Retinal pigment epithelial cell (primary cell): ENCODE results near the gene GAS7.
A peak's percentile ranks its signal among the peaks of the same experiment; 100 is the strongest.

Source experiments
- DNase-seq: peaks from one replicate; pipeline ENCODE4 v3.0.0-alpha.2; 2010; ENCODE audit warnings: low read depth
- H3K4me3 ChIP-seq: 2 replicates; pipeline ENCODE4 v1.5.1; 2011; ENCODE audit warnings: mild to moderate bottlenecking, low read length, control low read depth, moderate library complexity
- TF ChIP-seq, protein P1 (sequence below): conservative IDR thresholded peaks from 2 replicates; pipeline ENCODE4 v1.5.1; 2011; ENCODE audit warnings: low read depth, low read length, control low read depth, inconsistent platforms

Gene GAS7

DNA sequence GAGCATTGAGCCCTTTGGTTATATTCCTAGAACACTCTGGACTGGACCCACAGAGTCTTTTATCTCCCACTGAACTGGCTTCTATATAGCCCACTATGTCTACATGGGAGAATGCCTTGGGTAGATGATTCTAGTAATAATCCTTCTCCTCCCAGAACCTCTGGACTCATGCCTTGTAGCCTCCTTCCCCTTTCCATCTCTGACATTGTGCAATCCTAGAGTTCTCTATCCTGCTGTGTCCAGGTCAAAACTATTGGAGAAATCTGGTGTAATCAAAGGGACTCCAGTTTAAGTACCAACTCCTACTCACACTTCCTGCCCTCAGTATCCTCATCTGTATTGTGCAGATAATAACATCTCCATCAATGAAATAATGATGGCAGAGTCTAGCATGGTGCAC is 302.5 kb downstream of the GAS7 start:
- H3K4me3 ChIP-seq = no peak overlapping the region
- no peak for DNase-seq
- TF ChIP-seq, protein P1, sequence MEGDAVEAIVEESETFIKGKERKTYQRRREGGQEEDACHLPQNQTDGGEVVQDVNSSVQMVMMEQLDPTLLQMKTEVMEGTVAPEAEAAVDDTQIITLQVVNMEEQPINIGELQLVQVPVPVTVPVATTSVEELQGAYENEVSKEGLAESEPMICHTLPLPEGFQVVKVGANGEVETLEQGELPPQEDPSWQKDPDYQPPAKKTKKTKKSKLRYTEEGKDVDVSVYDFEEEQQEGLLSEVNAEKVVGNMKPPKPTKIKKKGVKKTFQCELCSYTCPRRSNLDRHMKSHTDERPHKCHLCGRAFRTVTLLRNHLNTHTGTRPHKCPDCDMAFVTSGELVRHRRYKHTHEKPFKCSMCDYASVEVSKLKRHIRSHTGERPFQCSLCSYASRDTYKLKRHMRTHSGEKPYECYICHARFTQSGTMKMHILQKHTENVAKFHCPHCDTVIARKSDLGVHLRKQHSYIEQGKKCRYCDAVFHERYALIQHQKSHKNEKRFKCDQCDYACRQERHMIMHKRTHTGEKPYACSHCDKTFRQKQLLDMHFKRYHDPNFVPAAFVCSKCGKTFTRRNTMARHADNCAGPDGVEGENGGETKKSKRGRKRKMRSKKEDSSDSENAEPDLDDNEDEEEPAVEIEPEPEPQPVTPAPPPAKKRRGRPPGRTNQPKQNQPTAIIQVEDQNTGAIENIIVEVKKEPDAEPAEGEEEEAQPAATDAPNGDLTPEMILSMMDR = no peak

DNA sequence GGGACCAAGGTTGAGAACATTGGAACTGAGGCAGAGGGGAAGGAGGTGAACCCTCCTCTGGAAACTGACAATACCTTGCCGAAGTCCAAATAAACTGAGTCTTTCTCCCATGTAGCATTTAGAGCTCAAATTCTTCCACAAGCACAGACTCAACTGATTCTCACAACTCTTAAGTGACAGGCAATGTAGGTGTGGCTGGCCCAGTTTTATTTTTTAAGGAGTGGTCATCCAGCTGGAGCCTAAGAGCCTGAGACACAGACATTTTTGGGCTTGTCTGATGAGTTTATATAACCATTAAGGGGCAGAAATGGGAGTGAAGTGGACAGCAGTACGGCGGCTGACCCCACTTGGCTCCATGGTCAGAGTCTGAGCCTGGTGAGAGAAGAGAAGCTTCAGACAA is 304.2 kb downstream of the GAS7 start:
- DNase-seq = no peak
- H3K4me3 ChIP-seq = no peak overlapping the region

DNA sequence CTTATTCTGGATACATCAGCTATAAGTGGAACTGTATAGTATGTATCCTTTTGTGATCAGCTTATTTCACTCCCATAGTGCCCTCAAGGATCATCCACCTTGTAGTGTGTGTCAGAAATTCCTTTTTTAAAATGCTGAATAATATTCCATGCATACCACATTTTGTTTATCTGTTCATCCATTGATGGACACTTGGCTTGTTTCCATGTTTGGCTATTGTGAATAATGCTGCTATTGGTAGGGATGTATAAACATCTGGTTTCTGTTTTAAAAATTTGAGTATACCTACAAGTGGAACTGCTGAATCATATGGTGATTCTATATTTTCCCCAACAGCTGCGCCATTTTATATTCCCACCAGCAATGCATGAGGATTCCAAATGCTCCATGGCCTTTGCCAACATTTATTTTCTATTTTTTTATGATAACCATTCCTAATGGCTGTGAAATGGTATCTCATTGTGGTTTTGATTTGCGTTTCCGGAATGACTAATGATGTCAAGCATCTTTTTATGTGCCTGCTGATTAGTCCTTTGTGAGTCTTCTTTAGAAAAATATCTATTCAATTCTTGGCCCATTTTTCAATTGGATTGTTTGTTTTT is 304.9 kb downstream of the GAS7 start:
- H3K4me3 ChIP-seq = no peak overlapping the region
- TF ChIP-seq, protein P1 = no peak
- DNase-seq = no peak

More for the DNA sequence above, 304.2 kb downstream of the GAS7 start:
- TF ChIP-seq, protein P1 = no peak

DNA sequence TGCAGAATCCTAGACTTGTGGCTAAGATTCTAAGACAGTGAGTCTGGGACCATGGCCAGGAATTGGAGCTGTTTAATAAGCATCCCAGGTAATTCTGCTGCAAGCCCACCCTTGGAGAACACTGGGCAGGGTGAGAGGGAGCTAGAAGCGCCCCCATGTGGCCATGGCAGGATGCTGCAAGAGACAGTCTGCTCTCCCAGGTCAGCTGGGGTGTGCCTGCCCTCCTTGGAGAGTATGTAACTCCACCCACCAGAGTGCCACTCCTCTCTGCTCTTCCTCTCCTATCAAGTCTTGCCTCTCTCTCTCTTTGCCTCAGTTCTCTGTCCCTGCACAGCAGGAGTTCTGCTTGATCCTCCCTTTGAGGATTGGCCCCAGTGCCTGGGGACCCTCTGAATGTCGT is 308.3 kb downstream of the GAS7 start:
- DNase-seq = no peak
- H3K4me3 ChIP-seq = no peak overlapping the region
- TF ChIP-seq, protein P1 = peak; percentile 80

DNA sequence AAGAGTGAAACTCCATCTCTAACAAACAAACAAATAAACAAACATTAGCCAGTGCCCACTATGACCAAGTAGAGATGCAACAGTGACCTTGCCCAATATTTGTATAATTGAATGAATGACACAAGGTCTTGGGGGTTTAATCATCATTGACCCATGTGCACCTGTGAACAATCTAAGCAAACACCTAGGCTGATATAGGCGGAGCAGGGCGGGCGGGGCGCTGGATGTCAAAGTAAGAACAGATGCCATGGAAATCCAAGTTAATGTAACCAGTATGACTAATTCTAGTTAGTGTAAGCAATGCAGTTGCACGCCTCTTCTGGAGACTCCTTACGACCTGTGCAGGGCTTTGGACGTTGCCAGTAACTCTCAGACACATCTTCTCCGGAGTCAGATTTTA is 310.9 kb downstream of the GAS7 start:
- DNase-seq = no peak
- no peak overlapping the region for H3K4me3 ChIP-seq
- TF ChIP-seq, protein P1 = no peak

DNA sequence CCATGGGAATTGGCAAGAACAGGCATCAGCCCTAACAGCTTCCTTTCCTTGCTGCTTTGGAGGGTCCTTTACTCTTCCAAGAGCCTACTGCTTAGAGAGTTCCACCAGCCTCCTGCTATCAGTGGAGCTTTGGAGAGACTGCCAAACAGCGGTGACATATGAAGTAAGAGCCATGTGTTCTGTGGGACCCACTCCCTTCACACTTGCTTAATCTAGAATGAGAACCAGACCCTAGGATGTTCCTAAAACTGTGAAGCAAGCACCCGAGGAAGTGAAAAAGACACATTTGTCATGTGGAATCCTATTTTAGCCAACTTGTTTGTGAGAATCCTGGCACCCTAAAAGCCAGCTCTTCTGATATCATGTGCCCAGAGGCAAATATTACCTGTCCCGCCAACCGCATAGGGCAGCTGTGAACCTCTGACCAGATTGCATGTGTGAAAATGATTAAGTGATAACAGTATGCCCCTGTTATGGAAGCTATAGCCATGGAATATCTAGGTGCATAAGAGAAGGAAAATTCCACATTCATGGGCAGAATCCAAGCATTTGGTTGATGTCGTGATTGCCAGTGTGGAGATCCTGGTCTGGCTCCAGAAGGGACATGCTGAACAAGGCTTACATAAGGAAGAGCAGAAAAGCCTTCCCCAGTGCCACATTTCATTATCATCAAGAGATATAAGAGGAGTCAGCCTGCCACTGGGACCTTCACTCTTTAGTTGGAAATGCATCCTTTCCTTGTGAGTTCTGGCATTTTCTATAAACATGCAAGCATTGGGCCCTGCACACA is 312.1 kb downstream of the GAS7 start:
- TF ChIP-seq, protein P1 = no peak
- H3K4me3 ChIP-seq = no peak overlapping the region
- no peak for DNase-seq

DNA sequence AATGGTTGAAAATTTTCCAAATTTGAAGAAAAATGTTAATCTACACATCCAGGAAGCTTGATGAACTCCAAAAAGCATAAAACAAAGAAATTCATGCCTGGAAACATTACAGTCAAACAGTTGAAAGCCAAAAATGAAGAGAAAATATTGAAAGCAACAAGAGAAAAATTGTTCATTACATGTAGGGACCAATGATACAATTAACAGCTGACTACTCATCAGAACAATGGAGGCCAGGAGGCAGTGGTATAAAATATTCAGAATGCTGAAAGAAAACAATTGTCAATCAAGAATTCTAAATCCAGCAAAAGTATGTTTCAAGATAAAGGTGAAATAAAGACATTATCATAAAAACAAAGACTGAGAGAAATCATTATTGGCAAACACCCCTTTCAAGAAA is 315.0 kb downstream of the GAS7 start:
- no peak for DNase-seq
- TF ChIP-seq, protein P1 = no peak
- no peak overlapping the region for H3K4me3 ChIP-seq
